GM23248 (cell line): ENCODE results near the gene COX7A2.

Source experiments
- EZH2 ChIP-seq: fragments of 200-600 bp; sonication (generic); IDR thresholded peaks from 2 replicates; pipeline ENCODE4 v1.6.1; 2018; ENCODE audit warnings: antibody characterized with exemption, mild to moderate bottlenecking; ENCODE audit not compliant: insufficient read depth, poor library complexity, severe bottlenecking
- EZH2phosphoT487 ChIP-seq: fragments of 200-600 bp; sonication (generic); IDR thresholded peaks from 2 replicates; pipeline ENCODE4 v1.6.1; 2018; ENCODE audit warnings: antibody characterized with exemption, moderate library complexity, mild to moderate bottlenecking, low read depth; ENCODE audit not compliant: insufficient read depth

GRCh38 chr6:75196081-75196687 is 47.4 kb downstream of the COX7A2 start:
- TF ChIP-seq EZH2 (no peak), EZH2phosphoT487 (peak; percentile 59; the same call in 1 of the 2 replicates)
